ENCODE results near the gene C17orf100. TPM values are rescaled to one million over a fixed set of nuclear protein-coding genes. Genes with fewer than 3 reads are reported as not detected.

Gene C17orf100
- total RNA-seq, 1 donor from 2014 or later, result 2.0 TPM

- TF ChIP-seq CTCF (IDR thresholded peaks at IDR 0.05), result no peak
- no peak for DNase-seq (ENCODE audit: low spot score)
- H3K4me1 Mint-ChIP-seq (ENCODE audit: low read depth), result peaks cover 33% of the 10 kb centered on the region
- H3K4me3 Mint-ChIP-seq (ENCODE audit: unreplicated experiment), result no peak overlapping the region
- no peaks in the 10 kb centered on the region for H3K27me3 Mint-ChIP-seq (ENCODE audit: low read depth)
- H3K9me3 Mint-ChIP-seq (ENCODE audit: low read depth), result peaks cover 6% of the 10 kb centered on the region
- H3K27ac Mint-ChIP-seq (ENCODE audit: unreplicated experiment), result no peak overlapping the region
- H3K36me3 Mint-ChIP-seq (ENCODE audit: low read depth), result peaks cover 20% of the 10 kb centered on the region
These were observed 14.1 kb upstream of the C17orf100 start for GRCh38 chr17:6637458-6637840.

GRCh38 chr17:6638046-6638908, 13.3 kb upstream of the C17orf100 start:
- Mint-ChIP-seq H3K9me3 (ENCODE audit: low read depth) (peaks cover 3% of the 10 kb centered on the region), H3K27ac (ENCODE audit: unreplicated experiment) (no peak overlapping the region), H3K27me3 (ENCODE audit: low read depth) (no peaks in the 10 kb centered on the region), H3K4me1 (ENCODE audit: low read depth) (peaks cover 35% of the 10 kb centered on the region), H3K4me3 (ENCODE audit: unreplicated experiment) (peak overlapping the region; percentile 82), H3K36me3 (ENCODE audit: low read depth) (peaks cover 13% of the 10 kb centered on the region)
- DNase-seq (ENCODE audit: low spot score), result no peak
- TF ChIP-seq CTCF (IDR thresholded peaks at IDR 0.05), result no peak

GRCh38 chr17:6639014-6639585, 12.5 kb upstream of the C17orf100 start:
- Mint-ChIP-seq H3K36me3 (ENCODE audit: low read depth) (peaks cover 7% of the 10 kb centered on the region), H3K4me1 (ENCODE audit: low read depth) (peaks cover 35% of the 10 kb centered on the region), H3K27ac (ENCODE audit: unreplicated experiment) (peak overlapping the region; percentile 95), H3K4me3 (ENCODE audit: unreplicated experiment) (peak overlapping the region; percentile 82), H3K9me3 (ENCODE audit: low read depth) (no peaks in the 10 kb centered on the region), H3K27me3 (ENCODE audit: low read depth) (no peaks in the 10 kb centered on the region)
- no peak for DNase-seq (ENCODE audit: low spot score)
- TF ChIP-seq CTCF (IDR thresholded peaks at IDR 0.05), result no peak

GRCh38 chr17:6639586-6640535, 11.7 kb upstream of the C17orf100 start:
- no peaks in the 10 kb centered on the region for H3K9me3 Mint-ChIP-seq (ENCODE audit: low read depth)
- no peaks in the 10 kb centered on the region for H3K27me3 Mint-ChIP-seq (ENCODE audit: low read depth)
- peak overlapping the region; percentile 95 for H3K27ac Mint-ChIP-seq (ENCODE audit: unreplicated experiment)
- H3K36me3 Mint-ChIP-seq (ENCODE audit: low read depth), result peaks cover 4% of the 10 kb centered on the region
- no peak for TF ChIP-seq CTCF (IDR thresholded peaks at IDR 0.05)
- H3K4me1 Mint-ChIP-seq (ENCODE audit: low read depth), result peaks cover 35% of the 10 kb centered on the region
- no peak for DNase-seq (ENCODE audit: low spot score)
- peak overlapping the region; percentile 82 for H3K4me3 Mint-ChIP-seq (ENCODE audit: unreplicated experiment)
